ENCODE measurements around the gene NPC1L1. TPM values are rescaled to one million over a fixed set of nuclear protein-coding genes. Genes with fewer than 3 reads are reported as not detected.

The NPC1L1 gene
- total and polyA plus RNA-seq, 2 of the 13 experiments (the other 11 are each of a cell fraction or from before 2014, with no cell fraction given): 4.8 to 14.5 TPM

- TF ChIP-seq ATF7-NPFF (CRISPR knock-in tag; IDR thresholded peaks at IDR 0.05; ENCODE audit: low read depth) (peak; percentile 54; the same call in 1 of the 2 replicates), ATF5 (CRISPR knock-in tag; IDR thresholded peaks at IDR 0.05; ENCODE audit: low read depth) (no peak), ZNF225 (CRISPR knock-in tag; IDR thresholded peaks at IDR 0.05) (peak; percentile 16; the same call in 1 of the 2 replicates), ZNF691 (CRISPR knock-in tag; IDR thresholded peaks at IDR 0.05; ENCODE audit: borderline replicate concordance, low read depth) (no peak), NCOA1 (CRISPR knock-in tag; IDR thresholded peaks at IDR 0.05) (peak; percentile 82), BRF2 (CRISPR knock-in tag; IDR thresholded peaks at IDR 0.05) (no peak), PRPF4 (IDR thresholded peaks at IDR 0.05; ENCODE audit: low read depth, low read length, poor library complexity, severe bottlenecking) (no peak), ASH2L (IDR thresholded peaks at IDR 0.05; ENCODE audit: insufficient read length, low read depth, low read length) (no peak), ARID3A (IDR thresholded peaks at IDR 0.05; ENCODE audit: low read depth, low read length) (no peak), ZNF577 (CRISPR knock-in tag; IDR thresholded peaks at IDR 0.05; ENCODE audit: borderline replicate concordance, low read depth) (no peak), MTA1 (CRISPR knock-in tag; IDR thresholded peaks at IDR 0.05; ENCODE audit: borderline replicate concordance) (no peak), ZNF24 (IDR thresholded peaks at IDR 0.05) (no peak), SNRNP70 (IDR thresholded peaks at IDR 0.05; ENCODE audit: low read depth, low read length) (no peak), RXRA (CRISPR knock-in tag; IDR thresholded peaks at IDR 0.05) (peak; percentile 48; the same call in 1 of the 2 replicates), CCDC6 (CRISPR knock-in tag; IDR thresholded peaks at IDR 0.05) (no peak), ZNF333 (CRISPR knock-in tag; IDR thresholded peaks at IDR 0.05; ENCODE audit: borderline replicate concordance) (no peak; the same call in 1 of the 2 replicates), BRCA1 (CRISPR knock-in tag; IDR thresholded peaks at IDR 0.05) (peak; percentile 75; the same call in 1 of the 2 replicates), GATAD2A (CRISPR knock-in tag; IDR thresholded peaks at IDR 0.05) (peak; percentile 11), ZZZ3 (CRISPR knock-in tag; IDR thresholded peaks at IDR 0.05; ENCODE audit: borderline replicate concordance) (peak; percentile 56; the same call in 1 of the 2 replicates), JUNB (CRISPR knock-in tag; IDR thresholded peaks at IDR 0.05; ENCODE audit: borderline replicate concordance) (no peak), NR2F6 (IDR thresholded peaks at IDR 0.05) (no peak), NR2F6 (CRISPR knock-in tag; IDR thresholded peaks at IDR 0.05) (peak; percentile 4; the same call in 1 of the 2 replicates), SRSF9 (IDR thresholded peaks at IDR 0.05; ENCODE audit: borderline replicate concordance, insufficient read depth, low read depth, low read length, poor library complexity, severe bottlenecking) (no peak)
- TF ChIP-seq, protein P1, sequence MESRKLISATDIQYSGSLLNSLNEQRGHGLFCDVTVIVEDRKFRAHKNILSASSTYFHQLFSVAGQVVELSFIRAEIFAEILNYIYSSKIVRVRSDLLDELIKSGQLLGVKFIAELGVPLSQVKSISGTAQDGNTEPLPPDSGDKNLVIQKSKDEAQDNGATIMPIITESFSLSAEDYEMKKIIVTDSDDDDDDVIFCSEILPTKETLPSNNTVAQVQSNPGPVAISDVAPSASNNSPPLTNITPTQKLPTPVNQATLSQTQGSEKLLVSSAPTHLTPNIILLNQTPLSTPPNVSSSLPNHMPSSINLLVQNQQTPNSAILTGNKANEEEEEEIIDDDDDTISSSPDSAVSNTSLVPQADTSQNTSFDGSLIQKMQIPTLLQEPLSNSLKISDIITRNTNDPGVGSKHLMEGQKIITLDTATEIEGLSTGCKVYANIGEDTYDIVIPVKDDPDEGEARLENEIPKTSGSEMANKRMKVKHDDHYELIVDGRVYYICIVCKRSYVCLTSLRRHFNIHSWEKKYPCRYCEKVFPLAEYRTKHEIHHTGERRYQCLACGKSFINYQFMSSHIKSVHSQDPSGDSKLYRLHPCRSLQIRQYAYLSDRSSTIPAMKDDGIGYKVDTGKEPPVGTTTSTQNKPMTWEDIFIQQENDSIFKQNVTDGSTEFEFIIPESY (CRISPR knock-in tag; IDR thresholded peaks at IDR 0.05): no peak
These were observed 40.9 kb upstream of the NPC1L1 start, which contains the start of gene TMED4 (continued) for GRCh38 chr7:44581879-44582603.

Data from HepG2 (cell line).